Heart left ventricle (tissue), 16 donors: ENCODE results near the gene ZFP30. TPM values are rescaled to one million over a fixed set of nuclear protein-coding genes. Genes with fewer than 3 reads are reported as not detected.
A peak's percentile ranks its signal among the peaks of the same experiment; 100 is the strongest.

Experiments
- ATAC-seq, 4 donors: fragments of 200-7000 bp; cut with Tn5 transposase; one replicate each; pipeline ENCODE4 v1.9.1; 2020 to 2022; ENCODE audit warnings: moderate library complexity in 4 of 4, mild to moderate bottlenecking in 3 of 4, moderate number of reproducible peaks in 1 of 4
- DNase-seq, 5 donors: peaks; one replicate each; pipeline ENCODE4 v3.0.0-alpha.2; 2020
- H3K27ac ChIP-seq, 12 donors: fragments of 200-600 bp; sonication (generic) in 4 of 12; one replicate each; pipeline versions ENCODE4 v1.5.0 to v1.8.0; 2016 to 2022; ENCODE audit warnings: mild to moderate bottlenecking in 2 of 12
- H3K27me3 ChIP-seq, 9 donors: fragments of 200-600 bp; sonication (generic) in 2 of 9; one replicate each; pipeline versions ENCODE4 v1.5.1 to v1.8.0; 2016 to 2022; ENCODE audit warnings: mild to moderate bottlenecking in 3 of 9
- H3K36me3 ChIP-seq, 9 donors: fragments of 200-600 bp; sonication (generic) in 2 of 9; one replicate each; pipeline versions ENCODE4 v1.5.0 to v1.8.0; 2018 to 2022; ENCODE audit warnings: mild to moderate bottlenecking in 2 of 9
- H3K4me1 ChIP-seq, 12 donors: fragments of 200-600 bp; sonication (generic) in 4 of 12; one replicate each; pipeline versions ENCODE4 v1.5.0 to v1.8.0; 2016 to 2022; ENCODE audit warnings: mild to moderate bottlenecking in 3 of 12
- H3K4me3 ChIP-seq, 12 donors: fragments of 200-600 bp; sonication (generic) in 4 of 12; one replicate each; pipeline versions ENCODE4 v1.5.0 to v1.8.0; 2017 to 2022; ENCODE audit warnings: mild to moderate bottlenecking in 9 of 12, moderate library complexity in 4 of 12
- H3K9me3 ChIP-seq, 12 donors: fragments of 200-600 bp; sonication (generic) in 4 of 12; one replicate each; pipeline versions ENCODE4 v1.5.0 to v1.8.0; 2016 to 2022; ENCODE audit warnings: mild to moderate bottlenecking in 1 of 12
- CTCF ChIP-seq, 12 donors: fragments of 200-600 bp; sonication (generic) in 4 of 12; IDR thresholded peaks; one replicate each; pipeline versions ENCODE4 v1.5.0 to v1.8.0; 2018 to 2022; ENCODE audit warnings: antibody characterized with exemption in 12 of 12, mild to moderate bottlenecking in 5 of 12
- POLR2A ChIP-seq, 2 donors: fragments of 450-650 bp; IDR thresholded peaks; one replicate each; pipeline ENCODE4 v1.6.1; 2017; ENCODE audit warnings: antibody characterized with exemption in 2 of 2, mild to moderate bottlenecking in 2 of 2, moderate library complexity in 2 of 2
- WGBS, 4 donors: extraction: QIAGEN DNeasy Blood & Tissue Kit in 2 of 4; methylation state at CpG; one replicate each; pipeline versions ENCODE4 v1.1.5 to v1.1.7; 2013 to 2018; 5-methylcytosine and 5-hydroxymethylcytosine counted together
- intact Hi-C, 10 donors: fragments of 100-400 bp; cut with DNase I; formaldehyde crosslinking; loops; one replicate each; pipeline versions ENCODE4 v1.11.1 to v1.14.2; 2022
- polyA plus RNA-seq, 2 donors: library from polyadenylated mRNA; stranded (reverse); fragments of 200-250 nt; gene quantifications; one replicate each; pipeline ENCODE4 v1.2.3, GENCODE V29; 2013
- total RNA-seq, 9 donors: library from RNA; depleted of rRNA in 2 of 9; stranded (reverse); fragments of >200 nt in 2 of 9; fragmentation: NEBNext Ultra II Directional in 3 of 9; extraction: Animal tissue kit (Norgen Biotek cat#: 25700) in 3 of 9; gene quantifications; one replicate each; pipeline versions ENCODE4 v1.1.0 to v1.2.4, GENCODE V29; 2016 to 2023
- donor health status: ischemic (EF 13 %, LVEDD 7.1; RV severe dilation, severe dysfunction).
- donor health status: healthy with polysubstance abuse.
- donor health status: DM: no; HTN: yes; CAD: no.
- donor health status: DM: no; HTN: no; CAD: no.
- donor health status: ischemic (EF 25% LVEDD 6.9; RV normal size, moderate dysfunction).
- donor health status: ischemic (EF 25% LVEDD 5.7; RV mildly dilated, moderate dysfunction).
- donor health status: healthy.
- donor health status: DM: yes; HTN: yes; CAD: no.
- donor health status: ischemic (EF 35%, LVEDD 5.7; RV mildly dilated, moderate dysfunction).
- donor health status: nonischemic (EF 11% LVEDD 7.7; RV severe dilation, severe dysfunction).
- donor health status: DM: yes; HTN: yes; CAD: no.
- donor health status: PGD.
- donor health status: ischemic (EF 29% LVEDD 5.4; RV normal size, mild dysfunction).
- donor health status: nonischemic (EF 23%, LVEDD 6.1; RV moderate dilation, normal function).

ZFP30 gene
- total and polyA plus RNA-seq, 11 donors, result 3.4 to 12.5 (median 7.3) TPM

- H3K27ac ChIP-seq, result peak overlapping the region; percentile 74 to 92 (median 90)
- H3K4me1 ChIP-seq, result peaks cover 0 to 24% (median 17%) of the 10 kb centered on the region in 12 donors
- WGBS, 4 donors, result 0 to 1% (median 1%) methylated on average over 20 of the region's 20 CpGs
- H3K9me3 ChIP-seq, result peaks cover 0 to 33% (median 6%) of the 10 kb centered on the region in 12 donors
- intact Hi-C loops, result loop anchor here in 3 of 10 donors (1.0 to 10.0 kb wide), 7 partner anchors 57 to 128 kb away; partner anchors contain the start of genes ZFP30 (in 2 of the 3), ZNF569 (in 1 of the 3), ZNF570 (in 1 of the 3) and ZNF607 (in 1 of the 3)
- no peak for TF ChIP-seq POLR2A (IDR thresholded peaks at IDR 0.05)
- TF ChIP-seq CTCF (IDR thresholded peaks at IDR 0.05), result no peak
- H3K36me3 ChIP-seq, result peaks cover 0 to 21% (median 17%) of the 10 kb centered on the region in 9 donors
- DNase-seq (peak; percentile 64 to 80 (median 76)), ATAC-seq (peak; percentile 67 to 81 (median 76))
- peak overlapping the region; percentile 34 to 94 (median 79) for H3K4me3 ChIP-seq
- no peaks in the 10 kb centered on the region for H3K27me3 ChIP-seq
Measured at GRCh38 chr19:37594982-37595382, 60.3 kb downstream of the ZFP30 start.

DNA sequence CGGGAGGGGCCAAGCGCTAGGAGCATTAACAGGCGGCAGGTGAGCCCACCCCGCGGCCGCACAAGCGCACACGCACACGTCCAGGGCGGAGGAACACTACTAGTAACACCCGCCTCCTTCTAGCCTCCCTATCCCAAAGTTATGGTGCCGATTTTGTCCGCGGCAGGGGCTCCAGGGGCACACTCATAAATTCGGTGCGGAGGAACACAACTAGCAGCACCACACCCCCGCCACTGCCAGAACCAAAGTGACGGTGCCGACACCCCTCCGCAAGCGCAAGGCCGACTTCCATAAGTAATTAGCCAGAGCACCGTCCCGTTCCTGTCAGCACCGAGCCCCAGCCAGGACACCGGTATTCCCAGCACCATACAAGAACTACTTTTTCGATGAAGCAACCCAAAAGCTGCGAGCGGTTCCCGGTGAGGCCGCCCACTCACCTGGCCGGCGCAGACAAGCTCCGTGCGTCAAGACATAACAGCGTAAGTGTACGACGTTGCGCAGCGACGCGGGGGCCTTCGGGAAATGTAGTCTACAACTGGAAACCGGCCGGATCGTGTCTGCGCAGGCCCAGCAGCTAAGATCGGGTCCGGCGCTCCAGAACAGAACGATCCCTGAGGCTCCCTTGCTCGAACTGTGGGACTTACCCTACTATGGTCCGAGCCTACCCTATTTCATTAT lies 60.8 kb downstream of the ZFP30 start, which contains the start of the genes ZNF540 and ZNF571:
Gene ZNF540, plus strand, starts transcription at position 573 of the 678 bp plus-strand sequence. CDS start 3,572 bp downstream, outside the sequence.
Gene ZNF571, minus strand, starts transcription at position 489 of the 678 bp plus-strand sequence. CDS start 8,116 bp downstream, outside the sequence.
- peaks cover 0 to 38% (median 6%) of the 10 kb centered on the region in 12 donors for H3K9me3 ChIP-seq
- peaks cover 0 to 24% (median 17%) of the 10 kb centered on the region in 12 donors for H3K4me1 ChIP-seq
- DNase-seq (peak; percentile 93 to 96 (median 95)), ATAC-seq (peak; percentile 99 to 100 (median 99))
- 0 to 1% (median 0%) methylated on average over 43 to 53 of the region's 53 CpGs for WGBS, 4 donors
- intact Hi-C loops, result loop anchor here in 3 of 10 donors (1.0 to 10.0 kb wide), 5 partner anchors 60 to 127 kb away; partner anchors contain the start of genes ZFP30 (in 2 of the 3), ZNF569 (in 1 of the 3) and ZNF570 (in 1 of the 3)
- peak within 1 kb of the TSS; percentile 34 to 94 (median 79) for H3K4me3 ChIP-seq
- no peak for TF ChIP-seq CTCF (IDR thresholded peaks at IDR 0.05)
- peak; percentile 47 to 76 for TF ChIP-seq POLR2A (IDR thresholded peaks at IDR 0.05)
- peak within 1 kb of the TSS; percentile 74 to 92 (median 90) for H3K27ac ChIP-seq
- H3K27me3 ChIP-seq, result no peaks in the 10 kb centered on the region
- H3K36me3 ChIP-seq, result peaks cover 0 to 16% (median 12%) of the 10 kb centered on the region in 9 donors

- ATAC-seq, result no peak
- H3K9me3 ChIP-seq, result peaks cover 0 to 43% (median 6%) of the 10 kb centered on the region in 12 donors
- DNase-seq, result no peak
- intact Hi-C loops, result loop anchor here in 3 of 10 donors (1.0 to 10.0 kb wide), 5 partner anchors 61 to 127 kb away; partner anchors contain the start of genes ZFP30 (in 2 of the 3), ZNF569 (in 1 of the 3) and ZNF570 (in 1 of the 3)
- peak overlapping the region in 11 of 12 donors; percentile 74 to 92 (median 89) for H3K27ac ChIP-seq
- H3K27me3 ChIP-seq, result no peaks in the 10 kb centered on the region
- peaks cover 0 to 24% (median 17%) of the 10 kb centered on the region in 12 donors for H3K4me1 ChIP-seq
- H3K36me3 ChIP-seq, result peaks cover 0 to 11% (median 8%) of the 10 kb centered on the region in 9 donors
- TF ChIP-seq CTCF (IDR thresholded peaks at IDR 0.05), result no peak
- no peak for TF ChIP-seq POLR2A (IDR thresholded peaks at IDR 0.05)
- H3K4me3 ChIP-seq, result peak overlapping the region; percentile 34 to 94 (median 79)
- 5 to 9% (median 7%) methylated on average over 9 of the region's 9 CpGs for WGBS, 4 donors
Measured at GRCh38 chr19:37593996-37594303, 61.3 kb downstream of the ZFP30 start.

- Histone ChIP-seq H3K27ac (no peak overlapping the region), H3K4me1 (no peaks in the 10 kb centered on the region), H3K4me3 (no peak overlapping the region), H3K36me3 (peaks cover 0 to 66% (median 47%) of the 10 kb centered on the region in 9 donors), H3K9me3 (peaks cover 0 to 88% (median 36%) of the 10 kb centered on the region in 12 donors), H3K27me3 (no peaks in the 10 kb centered on the region)
- TF ChIP-seq POLR2A (IDR thresholded peaks at IDR 0.05), result no peak
- no peak for TF ChIP-seq CTCF (IDR thresholded peaks at IDR 0.05)
- DNase-seq, result no peak
- no peak for ATAC-seq
- WGBS, 4 donors, result 65 to 72% (median 66%) methylated on average over 2 of the region's 2 CpGs
- intact Hi-C loops, result no loop called here
Measured at GRCh38 chr19:37583340-37583739, 71.9 kb downstream of the ZFP30 start.
